MM.1S (cell line): ENCODE results near the gene LRRC34.

Source experiments
- DNase-seq: peaks from one replicate; pipeline ENCODE4 v3.0.0-alpha.2; 2015
- H2AFZ ChIP-seq: fragments of 300-600 bp; sonication (generic); 2 replicates; pipeline ENCODE4 v1.6.0; 2016; ENCODE audit warnings: antibody characterized with exemption, low read length
- H3F3A ChIP-seq: fragments of 300-600 bp; sonication (generic); 2 replicates; pipeline ENCODE4 v1.6.1; 2016; ENCODE audit warnings: mild to moderate bottlenecking, antibody characterized with exemption, low read length, moderate library complexity, mixed read lengths; ENCODE audit not compliant: insufficient read depth
- H3K27ac ChIP-seq: fragments of 300-600 bp; sonication (generic); 2 replicates; pipeline ENCODE4 v1.5.1; 2016; ENCODE audit warnings: mild to moderate bottlenecking, low read length
- H3K27me3 ChIP-seq: fragments of 300-600 bp; sonication (generic); replicated peaks from 2 replicates; pipeline ENCODE4 v1.6.0; 2016; ENCODE audit warnings: low read length; ENCODE audit not compliant: insufficient read depth
- H3K36me3 ChIP-seq: fragments of 300-600 bp; sonication (generic); replicated peaks from 2 replicates; pipeline ENCODE4 v1.6.1; 2016; ENCODE audit warnings: mild to moderate bottlenecking, low read length, mixed read lengths; ENCODE audit not compliant: insufficient read depth
- H3K4me1 ChIP-seq: fragments of 300-600 bp; sonication (generic); 2 replicates; pipeline ENCODE4 v1.6.1; 2016; ENCODE audit warnings: low read length, mixed read lengths
- H3K4me2 ChIP-seq: fragments of 300-600 bp; sonication (generic); 2 replicates; pipeline ENCODE4 v1.6.0; 2016; ENCODE audit warnings: low read depth, low read length
- H3K4me3 ChIP-seq: fragments of 300-600 bp; sonication (generic); 2 replicates; pipeline ENCODE4 v1.5.1; 2016; ENCODE audit warnings: low read length, mixed read lengths
- H3K79me2 ChIP-seq: fragments of 300-600 bp; sonication (generic); 2 replicates; pipeline ENCODE4 v1.6.1; 2016; ENCODE audit warnings: mixed run types, low read length, mixed read lengths
- H3K9ac ChIP-seq: fragments of 300-600 bp; sonication (generic); 2 replicates; pipeline ENCODE4 v1.6.1; 2016; ENCODE audit warnings: low read length, mixed read lengths
- H3K9me2 ChIP-seq: fragments of 300-600 bp; sonication (generic); replicated peaks from 2 replicates; pipeline ENCODE4 v1.6.1; 2016; ENCODE audit warnings: mild to moderate bottlenecking, low read length, mixed read lengths; ENCODE audit not compliant: insufficient read depth
- H3K9me3 ChIP-seq: fragments of 300-600 bp; sonication (generic); replicated peaks from 2 replicates; pipeline ENCODE4 v1.6.1; 2016; ENCODE audit warnings: mild to moderate bottlenecking, low read length, mixed read lengths; ENCODE audit not compliant: insufficient read depth
- H4K20me1 ChIP-seq: fragments of 300-600 bp; sonication (generic); 2 replicates; pipeline ENCODE4 v1.6.1; 2016; ENCODE audit warnings: mild to moderate bottlenecking, low read length, moderate library complexity, mixed read lengths; ENCODE audit not compliant: insufficient read depth
- EZH2 ChIP-seq: fragments of 300-600 bp; sonication (generic); optimal IDR thresholded peaks from 2 replicates; pipeline ENCODE3; 2017; ENCODE audit warnings: low read depth, mild to moderate bottlenecking, antibody characterized with exemption, low read length, mixed read lengths
- EZH2phosphoT487 ChIP-seq: fragments of 300-600 bp; sonication (generic); IDR thresholded peaks from 2 replicates; pipeline ENCODE4 v1.6.1; 2018; ENCODE audit warnings: antibody characterized with exemption, low read length
- TF ChIP-seq, protein P1 (sequence below): fragments of 300-600 bp; sonication (generic); IDR thresholded peaks from 2 replicates; pipeline ENCODE4 v1.5.1; 2016; ENCODE audit warnings: antibody characterized with exemption, low read length, mixed read lengths

The LRRC34 gene

DNA sequence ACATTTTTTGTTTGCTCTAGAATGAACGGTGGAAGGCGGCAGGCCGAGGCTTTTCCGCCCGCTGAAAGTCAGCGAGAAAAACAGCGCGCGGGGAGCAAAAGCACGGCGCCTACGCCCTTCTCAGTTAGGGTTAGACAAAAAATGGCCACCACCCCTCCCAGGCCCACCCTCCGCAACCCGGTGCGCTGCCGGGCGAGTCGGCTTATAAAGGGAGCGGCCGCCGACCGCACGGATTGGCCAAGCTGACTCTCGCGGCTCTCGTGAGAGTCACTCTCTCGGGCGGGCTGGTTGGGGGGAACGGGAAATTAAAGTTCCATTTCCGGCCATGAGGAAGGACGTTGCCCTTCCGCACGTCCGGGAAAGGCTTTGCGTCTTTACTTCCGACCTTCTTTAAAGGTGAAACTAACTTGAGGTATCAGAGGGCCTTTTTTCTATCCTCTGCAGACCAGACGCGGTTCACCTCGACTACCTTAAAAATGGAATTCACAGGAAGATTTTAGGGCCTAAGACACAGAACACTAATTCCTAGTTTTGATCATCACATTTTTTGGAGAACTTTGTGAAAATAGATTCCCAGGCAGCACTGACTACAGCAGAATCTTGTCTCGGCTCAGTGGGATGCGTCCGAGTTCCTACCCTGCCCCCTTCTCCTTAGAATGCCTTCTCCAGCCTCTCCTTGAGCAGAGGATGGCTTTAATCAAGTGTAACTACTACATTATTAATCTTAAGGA is 47.7 kb downstream of the LRRC34 start, which contains the start of gene TERC:
TSS of gene TERC (minus strand) at position 179 of the 731 bp plus-strand sequence.
- peak within 1 kb of the TSS; percentile 91 for H3K4me3 ChIP-seq
- 0 out of 2 replicates have a peak, but pooled peaks cover 5% of the 10 kb centered on the region for H3K27me3 ChIP-seq
- no peaks in the 10 kb centered on the region for H3K79me2 ChIP-seq
- peak within 1 kb of the TSS; percentile 85 for H3K9ac ChIP-seq
- H3F3A ChIP-seq = peaks cover 54% of the 10 kb centered on the region
- peak within 1 kb of the TSS; percentile 79 for H3K27ac ChIP-seq
- no peaks in the 10 kb centered on the region for H3K36me3 ChIP-seq
- no peaks in the 10 kb centered on the region for H3K9me2 ChIP-seq
- peak; percentile 98 for DNase-seq
- no peaks in the 10 kb centered on the region for H3K9me3 ChIP-seq
- H4K20me1 ChIP-seq = no peaks in the 10 kb centered on the region
- H2AFZ ChIP-seq = peak within 1 kb of the TSS; percentile 77
- H3K4me2 ChIP-seq = peak within 1 kb of the TSS; percentile 83
- TF ChIP-seq, protein P1, sequence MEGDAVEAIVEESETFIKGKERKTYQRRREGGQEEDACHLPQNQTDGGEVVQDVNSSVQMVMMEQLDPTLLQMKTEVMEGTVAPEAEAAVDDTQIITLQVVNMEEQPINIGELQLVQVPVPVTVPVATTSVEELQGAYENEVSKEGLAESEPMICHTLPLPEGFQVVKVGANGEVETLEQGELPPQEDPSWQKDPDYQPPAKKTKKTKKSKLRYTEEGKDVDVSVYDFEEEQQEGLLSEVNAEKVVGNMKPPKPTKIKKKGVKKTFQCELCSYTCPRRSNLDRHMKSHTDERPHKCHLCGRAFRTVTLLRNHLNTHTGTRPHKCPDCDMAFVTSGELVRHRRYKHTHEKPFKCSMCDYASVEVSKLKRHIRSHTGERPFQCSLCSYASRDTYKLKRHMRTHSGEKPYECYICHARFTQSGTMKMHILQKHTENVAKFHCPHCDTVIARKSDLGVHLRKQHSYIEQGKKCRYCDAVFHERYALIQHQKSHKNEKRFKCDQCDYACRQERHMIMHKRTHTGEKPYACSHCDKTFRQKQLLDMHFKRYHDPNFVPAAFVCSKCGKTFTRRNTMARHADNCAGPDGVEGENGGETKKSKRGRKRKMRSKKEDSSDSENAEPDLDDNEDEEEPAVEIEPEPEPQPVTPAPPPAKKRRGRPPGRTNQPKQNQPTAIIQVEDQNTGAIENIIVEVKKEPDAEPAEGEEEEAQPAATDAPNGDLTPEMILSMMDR = no peak
- TF ChIP-seq EZH2 (no peak), EZH2phosphoT487 (no peak)
- 0 out of 2 replicates have a peak, but pooled peaks cover 3% of the 10 kb centered on the region for H3K4me1 ChIP-seq

DNA sequence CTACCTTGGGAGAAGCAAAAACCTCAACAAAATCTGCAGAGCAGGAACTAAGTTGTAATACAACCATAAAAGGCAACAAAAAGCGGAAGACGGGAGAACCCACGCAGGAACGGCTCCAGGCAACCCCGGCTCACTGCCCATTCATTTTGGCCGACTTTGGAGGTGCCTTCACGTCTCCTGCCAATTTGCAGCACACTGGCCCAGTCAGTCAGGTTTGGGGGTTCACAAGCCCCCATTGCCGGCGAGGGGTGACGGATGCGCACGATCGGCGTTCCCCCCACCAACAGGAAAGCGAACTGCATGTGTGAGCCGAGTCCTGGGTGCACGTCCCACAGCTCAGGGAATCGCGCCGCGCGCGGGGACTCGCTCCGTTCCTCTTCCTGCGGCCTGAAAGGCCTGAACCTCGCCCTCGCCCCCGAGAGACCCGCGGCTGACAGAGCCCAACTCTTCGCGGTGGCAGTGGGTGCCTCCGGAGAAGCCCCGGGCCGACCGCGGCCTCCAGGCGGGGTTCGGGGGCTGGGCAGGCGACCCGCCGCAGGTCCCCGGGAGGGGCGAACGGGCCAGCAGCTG is 48.3 kb downstream of the LRRC34 start:
- peak; percentile 58 for DNase-seq
- TF ChIP-seq EZH2 = no peak
- no peak for TF ChIP-seq EZH2phosphoT487
- TF ChIP-seq, protein P1 = no peak
- H3K4me2 ChIP-seq = peak overlapping the region; percentile 83
- H3K4me3 ChIP-seq = peak overlapping the region; percentile 91
- no peaks in the 10 kb centered on the region for H3K36me3 ChIP-seq
- no peaks in the 10 kb centered on the region for H3K9me2 ChIP-seq
- H3K9me3 ChIP-seq = no peaks in the 10 kb centered on the region
- peak overlapping the region; percentile 79 for H3K27ac ChIP-seq
- no peaks in the 10 kb centered on the region for H3K79me2 ChIP-seq
- H3K27me3 ChIP-seq = 0 out of 2 replicates have a peak, but pooled peaks cover 5% of the 10 kb centered on the region
- H3K9ac ChIP-seq = peak overlapping the region; percentile 85
- peaks cover 49% of the 10 kb centered on the region for H3F3A ChIP-seq
- H2AFZ ChIP-seq = peak overlapping the region; percentile 77
- H3K4me1 ChIP-seq = peaks cover 6% of the 10 kb centered on the region
- H4K20me1 ChIP-seq = no peaks in the 10 kb centered on the region

DNA sequence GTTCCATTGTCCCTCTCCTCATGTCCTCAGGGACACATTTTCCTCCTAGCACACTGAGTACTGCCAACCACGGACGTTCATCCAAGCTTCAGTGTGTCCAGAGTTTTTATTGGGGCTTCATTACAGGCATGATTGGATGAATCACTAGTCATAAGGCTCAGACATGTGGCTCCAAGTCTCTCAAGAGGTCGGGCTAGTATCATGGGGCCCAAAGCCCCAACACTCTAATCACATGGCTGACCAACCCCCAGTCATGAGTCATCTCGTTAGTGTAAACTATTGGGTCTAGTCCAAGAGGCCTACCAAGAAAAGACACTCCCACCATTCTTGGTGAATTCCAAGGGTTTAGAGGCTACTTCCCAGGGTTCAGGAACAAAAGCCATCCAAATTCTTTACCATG is 52.2 kb downstream of the LRRC34 start:
- Histone ChIP-seq H3K27me3 (no peaks in the 10 kb centered on the region), H2AFZ (no peak overlapping the region), H3F3A (peaks cover 26% of the 10 kb centered on the region), H4K20me1 (no peaks in the 10 kb centered on the region), H3K9me3 (no peaks in the 10 kb centered on the region), H3K79me2 (no peaks in the 10 kb centered on the region), H3K36me3 (no peaks in the 10 kb centered on the region), H3K4me3 (no peak overlapping the region), H3K9ac (no peak overlapping the region), H3K4me2 (no peak overlapping the region), H3K9me2 (no peaks in the 10 kb centered on the region), H3K4me1 (peaks cover 16% of the 10 kb centered on the region), H3K27ac (no peak overlapping the region)
- TF ChIP-seq, protein P1 = no peak
- TF ChIP-seq EZH2phosphoT487 (no peak), EZH2 (no peak)
- no peak for DNase-seq
